Neutrophil (primary cell): ENCODE results near the gene RAB30.

ENCODE experiments used
- H3K27ac ChIP-seq: fragments of 200-600 bp; sonication (generic); 2 replicates; pipeline ENCODE4 v1.5.1; 2016; ENCODE audit warnings: mild to moderate bottlenecking, moderate library complexity
- H3K27me3 ChIP-seq: fragments of 200-600 bp; sonication (generic); 2 replicates; pipeline ENCODE4 v1.6.0; 2016; ENCODE audit warnings: mild to moderate bottlenecking
- H3K36me3 ChIP-seq: fragments of 200-600 bp; sonication (generic); 2 replicates; pipeline ENCODE4 v1.5.1; 2017
- H3K4me1 ChIP-seq, 2 experiments: fragments of 200-600 bp in 1 of 2; sonication (generic) in 1 of 2; 1 replicate in 1 of 2; 2 replicates in 1 of 2; pipeline versions ENCODE4 v1.5.1 to v1.6.1; 2013 to 2016; ENCODE audit warnings: low read depth in 1 of 2, low read length in 1 of 2, mild to moderate bottlenecking in 1 of 2, moderate library complexity in 1 of 2; ENCODE audit not compliant: control insufficient read depth in 1 of 2, insufficient read depth in 1 of 2
- H3K4me3 ChIP-seq, 2 experiments: fragments of 200-600 bp in 1 of 2; sonication (generic) in 1 of 2; 1 replicate in 1 of 2; 2 replicates in 1 of 2; pipeline ENCODE4 v1.5.1; 2013 to 2016; ENCODE audit warnings: low read depth in 1 of 2, low read length in 1 of 2, mild to moderate bottlenecking in 1 of 2, moderate library complexity in 1 of 2
- H3K9me3 ChIP-seq: fragments of 200-600 bp; sonication (generic); 2 replicates; pipeline ENCODE4 v1.5.1; 2016
- CTCF ChIP-seq: fragments of 200-600 bp; sonication (generic); IDR thresholded peaks from 2 replicates; pipeline ENCODE4 v1.5.1; 2016; ENCODE audit warnings: antibody characterized with exemption

Gene RAB30

GRCh38 chr11:83047515-83048225, 24.0 kb downstream of the RAB30 start:
- Histone ChIP-seq H3K27ac (no peak overlapping the region), H3K36me3 (no peaks in the 10 kb centered on the region)

GRCh38 chr11:83046621-83047172, 25.0 kb downstream of the RAB30 start:
- H3K4me1 ChIP-seq = no peaks in the 10 kb centered on the region
- no peaks in the 10 kb centered on the region for H3K9me3 ChIP-seq
- no peaks in the 10 kb centered on the region for H3K36me3 ChIP-seq
- TF ChIP-seq CTCF = no peak
- no peak overlapping the region for H3K27ac ChIP-seq
- no peak overlapping the region for H3K4me3 ChIP-seq
- H3K27me3 ChIP-seq = no peaks in the 10 kb centered on the region

More at GRCh38 chr11:83047515-83048225, 24.0 kb downstream of the RAB30 start:
- TF ChIP-seq CTCF = no peak
- Histone ChIP-seq H3K4me3 (no peak overlapping the region), H3K27me3 (no peaks in the 10 kb centered on the region), H3K9me3 (no peaks in the 10 kb centered on the region), H3K4me1 (peaks cover 0 to 4% of the 10 kb centered on the region in 2 experiments)

GRCh38 chr11:83044958-83045712, 26.6 kb downstream of the RAB30 start:
- Histone ChIP-seq H3K36me3 (no peaks in the 10 kb centered on the region), H3K9me3 (no peaks in the 10 kb centered on the region), H3K27me3 (no peaks in the 10 kb centered on the region), H3K4me3 (no peak overlapping the region), H3K4me1 (no peaks in the 10 kb centered on the region), H3K27ac (no peak overlapping the region)
- TF ChIP-seq CTCF = no peak

GRCh38 chr11:83042964-83043711, 28.6 kb downstream of the RAB30 start:
- Histone ChIP-seq H3K9me3 (no peaks in the 10 kb centered on the region), H3K4me3 (no peak overlapping the region), H3K27me3 (no peaks in the 10 kb centered on the region), H3K27ac (no peak overlapping the region), H3K4me1 (no peaks in the 10 kb centered on the region), H3K36me3 (no peaks in the 10 kb centered on the region)
- TF ChIP-seq CTCF = no peak

GRCh38 chr11:83041126-83041525, 30.6 kb downstream of the RAB30 start:
- Histone ChIP-seq H3K27ac (no peak overlapping the region), H3K36me3 (no peaks in the 10 kb centered on the region), H3K27me3 (no peaks in the 10 kb centered on the region), H3K4me1 (no peaks in the 10 kb centered on the region), H3K9me3 (no peaks in the 10 kb centered on the region), H3K4me3 (no peak overlapping the region)
- TF ChIP-seq CTCF = no peak
